ENCODE measurements around the gene CLDN9.

- TF ChIP-seq POLR2A (IDR thresholded peaks at IDR 0.05) (peak; percentile 19), POLR2AphosphoS5 (IDR thresholded peaks at IDR 0.05) (peak; percentile 66), CTCF (IDR thresholded peaks at IDR 0.05) (peak; percentile 86 to 98 (median 97))
Measured at GRCh38 chr16:3059041-3059722, 46.5 kb downstream of the CLDN9 start.
